Measurements from ENCODE around the gene GRAMD1B.
"Not testable (repeated sequence)": the region's sequence is repeated elsewhere in the genome, so short reads cannot be mapped to it uniquely, and the experiment has no call there.

The GRAMD1B gene

GRCh38 chr11:123511037-123511870 lies 81.2 kb downstream of the GRAMD1B start:
- no peak overlapping the region for H3K4me3 ChIP-seq (ENCODE audit: low read length in 2 of 2)
- H3K27ac ChIP-seq (ENCODE audit: low read length) = no peak overlapping the region

GRCh38 chr11:123513309-123513708 lies 83.2 kb downstream of the GRAMD1B start:
- not testable (repeated sequence) for H3K9ac ChIP-seq (ENCODE audit: low read length in 2 of 2); H3K27ac ChIP-seq (ENCODE audit: low read length); H3K9me3 ChIP-seq (ENCODE audit: control insufficient read depth in 2 of 2, low read length in 2 of 2); H3K4me1 ChIP-seq (ENCODE audit: control insufficient read depth, insufficient read depth, low read length); H3K4me3 ChIP-seq (ENCODE audit: low read length in 2 of 2); H3K27me3 ChIP-seq (ENCODE audit: control insufficient read depth in 1 of 2, insufficient read depth in 2 of 2, low read length in 2 of 2); H3K36me3 ChIP-seq (ENCODE audit: control insufficient read depth in 2 of 2, insufficient read depth in 2 of 2, low read length in 2 of 2)

More at GRCh38 chr11:123511037-123511870, 81.2 kb downstream of the GRAMD1B start:
- Histone ChIP-seq H3K9ac (ENCODE audit: low read length in 2 of 2) (peak overlapping the region in 1 of 2 donors; percentile 13), H3K9me3 (ENCODE audit: control insufficient read depth in 2 of 2, low read length in 2 of 2) (no peaks in the 10 kb centered on the region), H3K27me3 (ENCODE audit: control insufficient read depth in 1 of 2, insufficient read depth in 2 of 2, low read length in 2 of 2) (peaks cover 0 to 4% of the 10 kb centered on the region in 2 donors), H3K4me1 (ENCODE audit: control insufficient read depth, insufficient read depth, low read length) (peaks cover 5% of the 10 kb centered on the region), H3K36me3 (ENCODE audit: control insufficient read depth in 2 of 2, insufficient read depth in 2 of 2, low read length in 2 of 2) (no peaks in the 10 kb centered on the region)

GRCh38 chr11:123516238-123516637 lies 86.2 kb downstream of the GRAMD1B start:
- Histone ChIP-seq H3K27ac (ENCODE audit: low read length) (no peak overlapping the region), H3K27me3 (ENCODE audit: control insufficient read depth in 1 of 2, insufficient read depth in 2 of 2, low read length in 2 of 2) (peaks cover 0 to 12% of the 10 kb centered on the region in 2 donors), H3K9me3 (ENCODE audit: control insufficient read depth in 2 of 2, low read length in 2 of 2) (no peaks in the 10 kb centered on the region), H3K4me3 (ENCODE audit: low read length in 2 of 2) (no peak overlapping the region), H3K4me1 (ENCODE audit: control insufficient read depth, insufficient read depth, low read length) (peaks cover 2% of the 10 kb centered on the region), H3K9ac (ENCODE audit: low read length in 2 of 2) (no peak overlapping the region), H3K36me3 (ENCODE audit: control insufficient read depth in 2 of 2, insufficient read depth in 2 of 2, low read length in 2 of 2) (no peaks in the 10 kb centered on the region)

- no peaks in the 10 kb centered on the region for H3K9me3 ChIP-seq (ENCODE audit: control insufficient read depth in 2 of 2, low read length in 2 of 2)
- no peaks in the 10 kb centered on the region for H3K36me3 ChIP-seq (ENCODE audit: control insufficient read depth in 2 of 2, insufficient read depth in 2 of 2, low read length in 2 of 2)
- H3K4me3 ChIP-seq (ENCODE audit: low read length in 2 of 2) = no peak overlapping the region
- no peaks in the 10 kb centered on the region for H3K4me1 ChIP-seq (ENCODE audit: control insufficient read depth, insufficient read depth, low read length)
- H3K27me3 ChIP-seq (ENCODE audit: control insufficient read depth in 1 of 2, insufficient read depth in 2 of 2, low read length in 2 of 2) = peaks cover 0 to 12% of the 10 kb centered on the region in 2 donors
- H3K27ac ChIP-seq (ENCODE audit: low read length) = no peak overlapping the region
- H3K9ac ChIP-seq (ENCODE audit: low read length in 2 of 2) = no peak overlapping the region
These were observed 87.7 kb downstream of the GRAMD1B start for GRCh38 chr11:123517559-123518364.

GRCh38 chr11:123518496-123519054 lies 88.5 kb downstream of the GRAMD1B start:
- Histone ChIP-seq H3K4me1 (ENCODE audit: control insufficient read depth, insufficient read depth, low read length) (no peaks in the 10 kb centered on the region), H3K4me3 (ENCODE audit: low read length in 2 of 2) (no peak overlapping the region), H3K36me3 (ENCODE audit: control insufficient read depth in 2 of 2, insufficient read depth in 2 of 2, low read length in 2 of 2) (no peaks in the 10 kb centered on the region), H3K9me3 (ENCODE audit: control insufficient read depth in 2 of 2, low read length in 2 of 2) (no peaks in the 10 kb centered on the region), H3K9ac (ENCODE audit: low read length in 2 of 2) (no peak overlapping the region), H3K27ac (ENCODE audit: low read length) (no peak overlapping the region), H3K27me3 (ENCODE audit: control insufficient read depth in 1 of 2, insufficient read depth in 2 of 2, low read length in 2 of 2) (peaks cover 0 to 12% of the 10 kb centered on the region in 2 donors)

- no peaks in the 10 kb centered on the region for H3K36me3 ChIP-seq (ENCODE audit: control insufficient read depth in 2 of 2, insufficient read depth in 2 of 2, low read length in 2 of 2)
- H3K27ac ChIP-seq (ENCODE audit: low read length) = no peak overlapping the region
- H3K9me3 ChIP-seq (ENCODE audit: control insufficient read depth in 2 of 2, low read length in 2 of 2) = no peaks in the 10 kb centered on the region
- H3K27me3 ChIP-seq (ENCODE audit: control insufficient read depth in 1 of 2, insufficient read depth in 2 of 2, low read length in 2 of 2) = peaks cover 0 to 11% of the 10 kb centered on the region in 2 donors
- H3K4me1 ChIP-seq (ENCODE audit: control insufficient read depth, insufficient read depth, low read length) = no peaks in the 10 kb centered on the region
- H3K4me3 ChIP-seq (ENCODE audit: low read length in 2 of 2) = no peak overlapping the region
- no peak overlapping the region for H3K9ac ChIP-seq (ENCODE audit: low read length in 2 of 2)
These were observed 89.2 kb downstream of the GRAMD1B start for GRCh38 chr11:123519055-123519796.

GRCh38 chr11:123519797-123520193 lies 89.7 kb downstream of the GRAMD1B start:
- Histone ChIP-seq H3K9ac (ENCODE audit: low read length in 2 of 2) (no peak overlapping the region), H3K27ac (ENCODE audit: low read length) (no peak overlapping the region), H3K36me3 (ENCODE audit: control insufficient read depth in 2 of 2, insufficient read depth in 2 of 2, low read length in 2 of 2) (no peaks in the 10 kb centered on the region), H3K4me1 (ENCODE audit: control insufficient read depth, insufficient read depth, low read length) (no peaks in the 10 kb centered on the region), H3K9me3 (ENCODE audit: control insufficient read depth in 2 of 2, low read length in 2 of 2) (no peaks in the 10 kb centered on the region), H3K27me3 (ENCODE audit: control insufficient read depth in 1 of 2, insufficient read depth in 2 of 2, low read length in 2 of 2) (peaks cover 0 to 8% of the 10 kb centered on the region in 2 donors), H3K4me3 (ENCODE audit: low read length in 2 of 2) (no peak overlapping the region)

- not testable (repeated sequence) for H3K9ac ChIP-seq (ENCODE audit: low read length in 2 of 2); H3K4me3 ChIP-seq (ENCODE audit: low read length in 2 of 2); H3K27ac ChIP-seq (ENCODE audit: low read length); H3K9me3 ChIP-seq (ENCODE audit: control insufficient read depth in 2 of 2, low read length in 2 of 2); H3K4me1 ChIP-seq (ENCODE audit: control insufficient read depth, insufficient read depth, low read length); H3K36me3 ChIP-seq (ENCODE audit: control insufficient read depth in 2 of 2, insufficient read depth in 2 of 2, low read length in 2 of 2); H3K27me3 ChIP-seq (ENCODE audit: control insufficient read depth in 1 of 2, insufficient read depth in 2 of 2, low read length in 2 of 2)
These were observed 90.4 kb downstream of the GRAMD1B start for GRCh38 chr11:123520476-123520875.

- H3K27me3 ChIP-seq (ENCODE audit: control insufficient read depth in 1 of 2, insufficient read depth in 2 of 2, low read length in 2 of 2) = peaks cover 0 to 8% of the 10 kb centered on the region in 2 donors
- no peaks in the 10 kb centered on the region for H3K4me1 ChIP-seq (ENCODE audit: control insufficient read depth, insufficient read depth, low read length)
- H3K4me3 ChIP-seq (ENCODE audit: low read length in 2 of 2) = no peak overlapping the region
- no peaks in the 10 kb centered on the region for H3K36me3 ChIP-seq (ENCODE audit: control insufficient read depth in 2 of 2, insufficient read depth in 2 of 2, low read length in 2 of 2)
- no peak overlapping the region for H3K9ac ChIP-seq (ENCODE audit: low read length in 2 of 2)
- no peaks in the 10 kb centered on the region for H3K9me3 ChIP-seq (ENCODE audit: control insufficient read depth in 2 of 2, low read length in 2 of 2)
- H3K27ac ChIP-seq (ENCODE audit: low read length) = no peak overlapping the region
These were observed 90.9 kb downstream of the GRAMD1B start for GRCh38 chr11:123521001-123521400.

- Histone ChIP-seq H3K4me3 (ENCODE audit: low read length in 2 of 2) (no peak overlapping the region), H3K9me3 (ENCODE audit: control insufficient read depth in 2 of 2, low read length in 2 of 2) (no peaks in the 10 kb centered on the region), H3K4me1 (ENCODE audit: control insufficient read depth, insufficient read depth, low read length) (no peaks in the 10 kb centered on the region), H3K27me3 (ENCODE audit: control insufficient read depth in 1 of 2, insufficient read depth in 2 of 2, low read length in 2 of 2) (peaks cover 0 to 8% of the 10 kb centered on the region in 2 donors), H3K9ac (ENCODE audit: low read length in 2 of 2) (no peak overlapping the region), H3K27ac (ENCODE audit: low read length) (no peak overlapping the region), H3K36me3 (ENCODE audit: control insufficient read depth in 2 of 2, insufficient read depth in 2 of 2, low read length in 2 of 2) (no peaks in the 10 kb centered on the region)
These were observed 91.9 kb downstream of the GRAMD1B start for GRCh38 chr11:123521930-123522329.
